B cell (primary cell): ENCODE data around the gene INTS14. TPM values are rescaled to one million over a fixed set of nuclear protein-coding genes. Genes with fewer than 3 reads are reported as not detected.
"Not testable (repeated sequence)": the region's sequence is repeated elsewhere in the genome, so short reads cannot be mapped to it uniquely, and the experiment has no call there.

Source experiments
- ATAC-seq: fragments of 200-7000 bp; cut with Tn5 transposase; one replicate; pipeline ENCODE4 v1.10.0; 2021; ENCODE audit warnings: low read depth, mild to moderate bottlenecking, moderate number of reproducible peaks, moderate library complexity
- CTCF ChIA-PET: fragments of 350-600 bp; sonication (Branson Sonifier 250); formaldehyde crosslinking; loops from one replicate; lab custom pipeline; 2021; ENCODE audit warnings: antibody characterized with exemption, inconsistent platforms; lab: Charles Lee
- POLR2A ChIA-PET: fragments of 350-600 bp; sonication (Branson Sonifier 250); formaldehyde crosslinking; loops from one replicate; lab custom pipeline; 2021; ENCODE audit warnings: antibody characterized with exemption; lab: Charles Lee
- DNase-seq: peaks from one replicate; pipeline ENCODE4 v3.0.0; 2013
- H2AFZ ChIP-seq: 2 replicates; pipeline ENCODE4 v1.6.1; 2012; ENCODE audit warnings: mild to moderate bottlenecking, low read depth, low read length; ENCODE audit not compliant: insufficient read depth, poor library complexity, severe bottlenecking
- H3K27ac ChIP-seq, 2 donors: 1 replicate in 1 of 2; 2 replicates in 1 of 2; pipeline ENCODE4 v1.5.1; 2012 to 2013; ENCODE audit warnings: low read length in 2 of 2, mild to moderate bottlenecking in 2 of 2, moderate library complexity in 1 of 2
- H3K27me3 ChIP-seq, 4 experiments: fragments of 200-600 bp in 1 of 4; sonication (generic) in 1 of 4; replicated peaks in 1 of 4; 1 replicate in 2 of 4; 2 replicates in 2 of 4; pipeline versions ENCODE4 v1.6.1 to v1.7.0; 2013 to 2016; ENCODE audit warnings: low read length in 3 of 4, mild to moderate bottlenecking in 2 of 4, mixed read lengths in 1 of 4, moderate library complexity in 1 of 4; ENCODE audit not compliant: insufficient read depth in 4 of 4, control insufficient read depth in 3 of 4; ENCODE audit errors: control extremely low read depth in 1 of 4
- H3K36me3 ChIP-seq, 2 experiments: replicated peaks in 1 of 2; 1 replicate in 1 of 2; 2 replicates in 1 of 2; pipeline versions ENCODE4 v1.6.1 to v1.7.1; 2013; ENCODE audit warnings: low read length in 1 of 2; ENCODE audit not compliant: insufficient read depth in 2 of 2, control insufficient read depth in 1 of 2; ENCODE audit errors: control extremely low read depth in 1 of 2, extremely low read depth in 1 of 2
- H3K4me1 ChIP-seq, 2 donors: fragments of 200-600 bp in 1 of 2; sonication (generic) in 1 of 2; 1 replicate in 1 of 2; 2 replicates in 1 of 2; pipeline versions ENCODE4 v1.5.1 to v1.6.1; 2013 to 2017; ENCODE audit warnings: low read length in 2 of 2; ENCODE audit not compliant: control insufficient read depth in 2 of 2, insufficient read depth in 2 of 2
- H3K4me2 ChIP-seq: replicated peaks from 2 replicates; pipeline ENCODE3; 2012; ENCODE audit warnings: mild to moderate bottlenecking, low read depth, low read length; ENCODE audit not compliant: poor library complexity, severe bottlenecking
- H3K4me3 ChIP-seq, 5 experiments: fragments of 200-600 bp in 1 of 5; sonication (generic) in 1 of 5; 1 replicate in 3 of 5; 2 replicates in 2 of 5; pipeline versions ENCODE4 v1.5.1 to v1.7.0; 2011 to 2016; ENCODE audit warnings: low read length in 4 of 5, mild to moderate bottlenecking in 4 of 5, low read depth in 2 of 5, control low read depth in 1 of 5, moderate library complexity in 1 of 5; ENCODE audit not compliant: insufficient read depth in 1 of 5; ENCODE audit errors: control extremely low read depth in 1 of 5, extremely low read depth in 1 of 5
- H3K79me2 ChIP-seq: fragments of 200-600 bp; sonication (generic); one replicate; pipeline ENCODE4 v1.6.0; 2016; ENCODE audit warnings: low read length; ENCODE audit not compliant: control insufficient read depth, insufficient read depth
- H3K9ac ChIP-seq: fragments of 200-600 bp; sonication (generic); 2 replicates; pipeline ENCODE4 v1.6.1; 2017; ENCODE audit warnings: mild to moderate bottlenecking, low read length, moderate library complexity
- H3K9me3 ChIP-seq, 3 donors: one replicate each; pipeline versions ENCODE4 v1.6.1 to v1.7.1; 2013; ENCODE audit warnings: low read length in 2 of 3; ENCODE audit not compliant: control insufficient read depth in 2 of 3, insufficient read depth in 1 of 3; ENCODE audit errors: control extremely low read depth in 1 of 3
- H4K20me1 ChIP-seq: 2 replicates; pipeline ENCODE4 v1.6.0; 2012; ENCODE audit warnings: mild to moderate bottlenecking, low read length; ENCODE audit not compliant: insufficient read depth, control insufficient read depth, poor library complexity, severe bottlenecking
- H3K27ac Mint-ChIP-seq: one replicate; pipeline ENCODE4 v1.8.0; 2021; ENCODE audit warnings: mixed read lengths
- H3K27me3 Mint-ChIP-seq: one replicate; pipeline ENCODE4 v1.8.0; 2021; ENCODE audit warnings: mixed read lengths
- H3K4me1 Mint-ChIP-seq: one replicate; pipeline ENCODE4 v1.8.0; 2021; ENCODE audit warnings: mixed read lengths
- H3K4me3 Mint-ChIP-seq: one replicate; pipeline ENCODE4 v1.8.0; 2021; ENCODE audit warnings: mixed read lengths
- H3K9me3 Mint-ChIP-seq: one replicate; pipeline ENCODE4 v1.8.0; 2022; ENCODE audit warnings: mixed read lengths; ENCODE audit not compliant: insufficient read depth
- EZH2 ChIP-seq: IDR thresholded peaks from 2 replicates; pipeline ENCODE4 v1.6.1; 2012; ENCODE audit warnings: borderline replicate concordance, low read depth, mild to moderate bottlenecking, moderate library complexity, low read length; ENCODE audit not compliant: insufficient read depth, poor library complexity, severe bottlenecking
- WGBS: methylation state at CpG from one replicate; pipeline ENCODE4 v1.1.5; 2013; ENCODE audit warnings: missing lambda C conversion rate; ENCODE audit not compliant: insufficient coverage; 5-methylcytosine and 5-hydroxymethylcytosine counted together
- intact Hi-C: fragments of 100-400 bp; cut with micrococcal nuclease; formaldehyde crosslinking; loops from one replicate; pipeline ENCODE4 v1.10.0; 2022
- polyA plus RNA-seq: library from polyadenylated mRNA; depleted of rRNA; stranded (reverse); fragments of >200 nt; gene quantifications from 2 replicates; pipeline ENCODE4 v1.2.3, GENCODE V29; 2012
- total RNA-seq, 2 donors: library from RNA; stranded (reverse); fragments of 120-200 nt in 1 of 2; gene quantifications; 1 replicate in 1 of 2; 2 replicates in 1 of 2; pipeline versions ENCODE4 v1.2.3 to v1.2.4, GENCODE V29; 2013 to 2022
- TF ChIP-seq, protein P1 (sequence below): fragments of 200-600 bp; IDR thresholded peaks from one replicate; pipeline ENCODE4 v1.8.0; 2022; ENCODE audit warnings: antibody characterized with exemption, mild to moderate bottlenecking

The INTS14 gene
- total and polyA plus RNA-seq, 2 donors (not counting 1 experiment from before 2014, with no cell fraction given): 19.3 to 39.0 TPM

DNA sequence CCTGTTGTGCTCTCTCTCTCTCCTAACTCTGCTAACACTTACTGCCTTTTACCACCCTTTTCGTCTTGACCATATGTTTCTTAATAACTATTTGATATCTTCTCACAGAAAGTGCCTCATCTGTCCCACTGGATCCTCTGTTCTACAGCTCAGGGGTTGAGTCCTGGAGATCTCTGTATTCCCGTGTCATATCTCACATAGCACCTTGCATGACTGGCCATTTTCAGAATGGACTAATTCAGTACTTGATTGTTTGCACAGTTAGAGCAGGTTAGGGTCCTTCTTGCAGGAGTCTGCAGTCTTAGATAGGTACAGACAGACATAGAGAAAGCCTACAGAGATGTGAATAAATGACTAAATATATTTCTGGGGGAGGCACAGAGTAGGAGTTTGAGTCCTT, 59.7 kb downstream of the INTS14 start:
- H3K79me2 ChIP-seq: peaks cover 29% of the 10 kb centered on the region
- H3K27me3 Mint-ChIP-seq: no peaks in the 10 kb centered on the region
- H3K27me3 ChIP-seq: no peaks in the 10 kb centered on the region
- DNase-seq (no peak), ATAC-seq (no peak)
- H3K9me3 Mint-ChIP-seq: no peaks in the 10 kb centered on the region
- H4K20me1 ChIP-seq: no peaks in the 10 kb centered on the region
- H3K27ac Mint-ChIP-seq: no peak overlapping the region
- no peak overlapping the region for H3K9ac ChIP-seq
- H3K4me3 Mint-ChIP-seq: no peak overlapping the region
- no peak overlapping the region for H2AFZ ChIP-seq
- H3K27ac ChIP-seq: no peak overlapping the region
- CTCF ChIA-PET: no interaction called here
- H3K4me3 ChIP-seq: no peak overlapping the region
- peaks cover 3 to 6% of the 10 kb centered on the region in 2 experiments for H3K36me3 ChIP-seq
- no peak overlapping the region for H3K4me2 ChIP-seq
- TF ChIP-seq EZH2: no peak
- TF ChIP-seq, protein P1, sequence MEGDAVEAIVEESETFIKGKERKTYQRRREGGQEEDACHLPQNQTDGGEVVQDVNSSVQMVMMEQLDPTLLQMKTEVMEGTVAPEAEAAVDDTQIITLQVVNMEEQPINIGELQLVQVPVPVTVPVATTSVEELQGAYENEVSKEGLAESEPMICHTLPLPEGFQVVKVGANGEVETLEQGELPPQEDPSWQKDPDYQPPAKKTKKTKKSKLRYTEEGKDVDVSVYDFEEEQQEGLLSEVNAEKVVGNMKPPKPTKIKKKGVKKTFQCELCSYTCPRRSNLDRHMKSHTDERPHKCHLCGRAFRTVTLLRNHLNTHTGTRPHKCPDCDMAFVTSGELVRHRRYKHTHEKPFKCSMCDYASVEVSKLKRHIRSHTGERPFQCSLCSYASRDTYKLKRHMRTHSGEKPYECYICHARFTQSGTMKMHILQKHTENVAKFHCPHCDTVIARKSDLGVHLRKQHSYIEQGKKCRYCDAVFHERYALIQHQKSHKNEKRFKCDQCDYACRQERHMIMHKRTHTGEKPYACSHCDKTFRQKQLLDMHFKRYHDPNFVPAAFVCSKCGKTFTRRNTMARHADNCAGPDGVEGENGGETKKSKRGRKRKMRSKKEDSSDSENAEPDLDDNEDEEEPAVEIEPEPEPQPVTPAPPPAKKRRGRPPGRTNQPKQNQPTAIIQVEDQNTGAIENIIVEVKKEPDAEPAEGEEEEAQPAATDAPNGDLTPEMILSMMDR: no peak
- no peaks in the 10 kb centered on the region for H3K4me1 ChIP-seq
- 83% methylated on average over 2 of the region's 2 CpGs for WGBS
- H3K9me3 ChIP-seq: no peaks in the 10 kb centered on the region
- H3K4me1 Mint-ChIP-seq: peaks cover 4% of the 10 kb centered on the region
- intact Hi-C loops: no loop called here
- POLR2A ChIA-PET: interaction anchor here (0.7 kb wide), 1 partner anchor 1132 kb away, joined by 3 read pairs; no protein-coding TSS in a partner anchor

DNA sequence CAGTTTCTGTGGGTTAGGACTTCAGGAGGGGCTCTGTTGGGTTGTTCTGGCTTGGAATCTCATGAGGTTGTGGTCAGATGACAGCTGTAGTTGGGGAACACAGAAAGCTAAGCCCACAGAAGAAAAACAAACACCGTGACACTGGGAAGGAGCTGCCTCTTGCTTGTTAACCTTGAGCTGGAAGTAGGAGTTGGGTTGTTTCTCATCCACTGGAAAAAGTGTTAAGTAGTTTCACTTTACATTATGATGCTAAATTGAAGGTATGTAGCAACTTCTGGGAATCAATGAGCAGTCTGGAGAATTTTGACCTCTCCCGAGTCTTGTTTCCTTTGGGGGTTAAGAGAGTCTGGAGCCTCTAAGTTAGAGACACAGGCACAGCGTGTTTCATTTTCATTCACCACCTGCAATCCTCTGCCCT, 60.2 kb downstream of the INTS14 start:
- no peak overlapping the region for H2AFZ ChIP-seq
- intact Hi-C loops: no loop called here
- no peak overlapping the region for H3K4me2 ChIP-seq
- no peak overlapping the region for H3K27ac Mint-ChIP-seq
- H3K4me3 ChIP-seq: no peak overlapping the region
- no peak overlapping the region for H3K4me3 Mint-ChIP-seq
- H3K9me3 ChIP-seq: no peaks in the 10 kb centered on the region
- H3K79me2 ChIP-seq: peaks cover 33% of the 10 kb centered on the region
- H3K9me3 Mint-ChIP-seq: no peaks in the 10 kb centered on the region
- H3K4me1 Mint-ChIP-seq: peaks cover 4% of the 10 kb centered on the region
- H3K27ac ChIP-seq: no peak overlapping the region
- H3K27me3 Mint-ChIP-seq: no peaks in the 10 kb centered on the region
- TF ChIP-seq, protein P1: no peak
- no peak for ATAC-seq
- no peaks in the 10 kb centered on the region for H3K27me3 ChIP-seq
- peaks cover 3 to 6% of the 10 kb centered on the region in 2 experiments for H3K36me3 ChIP-seq
- H3K4me1 ChIP-seq: no peaks in the 10 kb centered on the region
- H3K9ac ChIP-seq: no peak overlapping the region
- WGBS: 50% methylated on average over 1 of the region's 3 CpGs
- DNase-seq: no peak
- POLR2A ChIA-PET: no interaction called here
- H4K20me1 ChIP-seq: no peaks in the 10 kb centered on the region
- CTCF ChIA-PET: no interaction called here

DNA sequence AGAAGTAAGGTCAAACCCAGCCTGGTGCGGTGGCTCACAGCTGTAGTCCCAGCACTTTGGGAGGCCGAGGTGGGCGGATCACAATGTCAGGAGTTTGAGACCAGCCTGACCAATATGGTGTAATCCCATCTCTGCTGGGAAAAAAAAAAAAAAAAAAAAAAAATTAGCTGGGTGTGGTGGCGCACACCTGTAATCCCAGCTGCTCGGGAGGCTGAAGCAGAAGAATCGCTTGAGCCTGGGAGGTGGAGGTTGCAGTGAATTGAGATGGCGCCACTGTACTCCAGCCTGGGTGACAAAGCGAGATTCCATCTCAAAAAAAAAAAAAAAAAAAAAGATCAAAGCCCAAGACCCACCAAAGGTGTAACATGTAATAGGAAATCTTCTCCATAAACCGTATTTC, 61.6 kb downstream of the INTS14 start:
- ChIA-PET CTCF (interaction anchor here (0.5 to 0.6 kb wide), 2 partner anchors 10 to 947 kb away, joined by 3 to 8 read pairs; no protein-coding TSS in a partner anchor), POLR2A (interaction anchor here (0.6 to 1.1 kb wide), 2 partner anchors 19 to 320 kb away, joined by 3 to 6 read pairs; partner anchors contain the start of genes HACD3 and RAB11A)
- ATAC-seq, H3K4me3 Mint-ChIP-seq, intact Hi-C loops, H3K4me1 ChIP-seq, H3K9me3 ChIP-seq, H3K4me3 ChIP-seq, H4K20me1 ChIP-seq, H3K4me2 ChIP-seq, H3K27me3 ChIP-seq, H3K27ac Mint-ChIP-seq, H3K36me3 ChIP-seq, H2AFZ ChIP-seq, H3K4me1 Mint-ChIP-seq, H3K9ac ChIP-seq, H3K9me3 Mint-ChIP-seq, DNase-seq, H3K27ac ChIP-seq, H3K27me3 Mint-ChIP-seq: not testable (repeated sequence)
- 100% methylated on average over 2 of the region's 9 CpGs for WGBS
- H3K79me2 ChIP-seq: peaks cover 34% of the 10 kb centered on the region
